Measurements from ENCODE around the gene OSBPL7.

Gene OSBPL7

DNA sequence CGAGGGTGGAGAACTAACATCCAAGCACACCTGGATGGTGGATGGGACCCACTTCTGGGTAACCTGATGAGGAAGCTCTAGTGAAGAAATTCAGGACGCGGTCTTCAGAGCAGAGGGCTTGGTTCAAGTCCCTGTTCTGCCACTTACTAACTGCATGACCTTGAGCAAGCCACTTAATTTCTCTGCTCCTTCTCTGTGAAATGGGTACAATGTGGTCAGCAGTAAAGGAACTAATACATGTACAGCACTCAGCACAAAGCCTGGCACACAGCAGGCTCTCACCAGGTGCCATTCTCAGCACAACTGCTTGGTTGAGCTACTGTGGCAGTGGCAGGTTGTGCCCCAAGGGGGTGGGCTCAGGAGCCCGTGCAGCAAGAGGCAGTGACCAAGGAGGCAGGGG, 1.9 kb upstream of the OSBPL7 start:
- no peak for DNase-seq (ENCODE audit: low read depth in 2 of 2)

DNA sequence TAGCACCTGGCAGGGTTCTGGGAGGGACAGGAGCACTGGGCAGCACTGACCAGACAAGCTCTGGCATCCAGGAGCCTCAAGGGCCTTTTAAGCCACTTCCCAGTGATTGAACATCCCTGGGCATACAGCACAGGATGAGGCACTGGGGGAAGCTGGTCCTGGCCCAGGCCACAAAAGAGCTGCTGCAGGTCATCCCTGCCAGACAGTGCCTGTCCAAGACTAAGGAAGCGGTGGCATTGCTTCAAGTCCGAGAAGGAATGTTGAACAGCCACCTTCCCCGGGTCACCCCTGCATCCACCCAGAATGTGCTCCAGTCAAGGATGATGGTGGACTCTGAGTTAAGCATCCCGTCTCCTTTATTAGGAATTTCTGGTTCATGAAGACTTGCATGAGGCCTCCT, 1.2 kb upstream of the OSBPL7 start:
- no peak for DNase-seq (ENCODE audit: low read depth in 2 of 2)

DNA sequence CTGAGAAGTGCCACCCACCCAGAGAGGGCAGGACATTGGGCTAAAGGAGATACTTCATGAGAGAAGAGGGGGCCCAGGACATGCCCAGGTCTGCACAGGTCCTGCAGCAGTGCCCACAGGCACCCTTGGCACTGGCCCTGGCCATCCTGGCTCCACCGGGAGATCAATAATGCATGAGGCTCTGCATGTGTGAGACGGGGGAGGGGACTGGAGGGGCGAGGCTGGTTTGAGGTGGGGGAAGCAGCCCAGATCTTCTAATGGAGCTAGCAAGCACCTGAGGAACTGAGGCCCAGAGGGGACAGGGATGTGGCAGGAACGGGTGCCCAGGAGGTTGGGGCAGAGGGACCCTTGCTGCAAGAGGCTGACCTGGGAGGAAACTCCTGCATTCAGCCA, 567 bp downstream of the OSBPL7 start:
- DNase-seq (ENCODE audit: low read depth in 2 of 2) = no peak

DNA sequence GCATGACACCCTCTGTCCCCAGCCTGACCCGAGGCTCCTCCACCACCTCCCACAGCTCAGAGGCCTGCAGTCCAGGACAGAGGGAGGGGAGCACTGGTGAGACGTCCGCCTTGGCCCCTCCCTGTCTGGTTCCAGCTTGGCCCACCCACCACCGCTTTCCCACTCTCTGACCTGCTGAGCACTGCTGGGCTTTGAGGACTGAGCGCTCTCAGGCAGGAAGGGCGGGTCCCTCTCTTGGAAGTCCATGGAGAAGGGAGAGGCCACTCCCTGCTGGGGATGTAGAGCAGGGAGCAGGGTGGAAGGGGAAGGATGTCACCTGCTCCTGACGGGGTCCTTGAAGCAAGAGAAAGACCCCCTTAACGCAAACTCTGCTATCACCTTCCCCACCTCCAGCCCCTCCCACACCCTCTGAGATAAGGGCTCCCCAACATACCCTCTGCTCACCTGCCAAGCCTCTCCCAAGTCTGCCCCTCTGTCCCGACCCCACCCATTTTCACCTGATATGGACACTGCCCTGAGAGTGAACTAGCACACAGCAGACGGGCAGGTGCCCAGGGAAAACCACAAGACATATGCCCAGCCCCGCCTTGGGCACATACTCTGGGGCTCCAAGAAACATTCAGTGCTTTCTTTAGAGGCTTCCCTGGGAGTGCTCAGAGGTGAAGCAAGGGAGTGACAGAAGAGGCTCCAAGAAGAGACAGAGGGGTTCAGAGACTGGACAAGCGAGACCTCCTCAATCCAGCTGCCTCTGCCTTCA, 1.4 kb downstream of the OSBPL7 start:
- DNase-seq (ENCODE audit: low read depth in 2 of 2) = no peak

DNA sequence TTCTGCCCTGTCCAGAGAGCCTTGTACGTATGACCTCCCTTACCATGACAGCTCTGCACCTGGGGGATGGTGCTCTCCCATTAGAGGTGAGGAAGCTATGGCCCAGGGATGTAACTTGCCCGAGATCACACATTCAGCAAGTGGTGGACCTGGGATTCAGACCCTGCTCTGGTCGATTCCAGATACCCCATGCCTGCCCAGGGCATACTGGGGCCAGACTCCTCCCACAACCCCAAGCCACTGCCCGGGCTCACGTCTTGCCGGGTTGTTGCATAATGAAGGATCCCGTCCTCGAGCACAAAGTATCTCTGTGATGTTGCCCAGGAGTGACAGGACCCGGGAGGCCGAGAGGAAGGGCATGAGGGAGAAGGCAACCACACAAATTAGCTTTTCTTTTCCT, 2.1 kb downstream of the OSBPL7 start:
- no peak for DNase-seq (ENCODE audit: low read depth in 2 of 2)

DNA sequence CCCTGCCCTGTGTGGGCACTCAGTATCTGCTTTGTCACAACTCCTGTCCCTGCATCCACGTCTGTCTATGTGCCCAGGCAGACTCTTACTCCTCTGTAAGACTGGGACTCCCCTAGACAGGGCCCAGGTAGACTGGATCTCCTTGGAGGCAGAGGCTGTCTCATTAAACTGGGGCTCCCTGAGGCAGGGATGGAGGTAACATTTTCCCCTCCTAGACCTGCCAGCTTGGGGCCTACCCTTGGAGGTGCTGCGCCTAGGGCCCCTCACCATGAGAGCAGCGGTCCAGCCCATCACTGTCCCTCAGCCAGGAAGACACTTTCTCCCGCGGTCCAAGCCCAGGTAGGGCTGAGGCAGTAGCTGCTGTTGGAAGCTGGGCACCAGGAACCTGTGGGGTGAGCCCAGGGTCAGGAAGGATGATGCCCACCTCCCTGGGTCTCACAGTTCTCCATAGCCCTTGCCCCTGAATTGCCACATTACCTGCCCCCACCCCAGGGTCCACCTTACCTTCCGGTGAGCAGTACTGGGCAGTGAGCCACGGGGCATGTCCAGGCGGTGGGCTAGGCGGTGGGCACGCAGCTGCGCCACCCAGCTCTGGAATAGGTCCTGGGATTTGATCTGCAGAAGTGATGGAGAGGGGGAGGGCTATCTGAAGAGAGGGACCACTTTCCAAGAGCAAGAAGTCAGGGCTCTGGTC, 3.4 kb downstream of the OSBPL7 start:
- no peak for DNase-seq (ENCODE audit: low read depth in 2 of 2)

DNA sequence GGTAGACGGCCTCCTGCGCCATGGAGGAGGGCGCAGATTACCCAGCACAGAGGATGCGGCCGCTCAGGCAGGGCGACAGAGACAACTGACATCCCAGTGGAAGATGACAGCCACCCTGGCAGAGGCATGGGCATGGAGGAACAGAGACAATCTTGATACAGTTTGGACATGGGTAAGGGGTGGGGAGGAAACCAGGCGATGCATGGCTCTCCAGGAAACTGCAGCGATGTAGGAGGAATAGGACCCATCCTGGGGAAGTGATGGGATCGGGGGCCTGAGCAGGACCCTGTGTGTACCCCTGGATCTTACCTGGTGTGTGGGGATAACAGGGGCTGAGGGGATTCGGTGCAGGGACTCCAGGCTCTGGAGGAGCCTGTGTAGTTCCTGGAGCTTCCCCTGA, 4.6 kb downstream of the OSBPL7 start:
- no peak for DNase-seq (ENCODE audit: low read depth in 2 of 2)

DNA sequence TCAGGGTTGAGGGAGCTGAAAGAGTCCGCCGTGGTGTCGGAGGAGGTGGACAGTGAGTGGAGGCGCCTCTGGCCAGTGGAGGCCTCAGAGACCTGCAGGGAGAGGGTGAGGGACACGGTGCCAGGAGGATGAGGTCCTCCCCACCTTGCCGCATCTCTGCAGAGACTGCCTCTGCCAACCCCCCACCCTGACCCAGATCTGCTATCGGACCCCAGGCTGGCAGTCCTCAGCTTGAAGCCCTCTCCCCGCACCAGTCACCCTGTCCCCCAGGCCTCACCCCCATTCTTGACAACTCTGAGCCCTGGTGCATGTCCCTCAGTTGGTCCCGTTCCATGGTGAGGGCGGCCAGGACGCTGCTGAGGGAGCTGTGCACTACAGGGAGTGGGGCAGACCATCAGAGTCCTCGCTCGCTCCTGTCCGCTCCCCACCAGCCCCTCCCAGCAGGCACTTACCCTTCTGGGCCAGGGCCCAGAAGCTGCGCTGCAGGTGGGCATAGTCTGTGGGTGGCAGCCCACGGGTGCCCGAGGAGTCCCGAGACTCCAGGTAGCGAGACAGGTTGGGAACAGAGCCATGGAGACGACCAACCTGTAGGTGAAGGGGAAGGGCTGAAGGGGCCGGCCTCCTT, 5.4 kb downstream of the OSBPL7 start:
- no peak for DNase-seq (ENCODE audit: low read depth in 2 of 2)

DNA sequence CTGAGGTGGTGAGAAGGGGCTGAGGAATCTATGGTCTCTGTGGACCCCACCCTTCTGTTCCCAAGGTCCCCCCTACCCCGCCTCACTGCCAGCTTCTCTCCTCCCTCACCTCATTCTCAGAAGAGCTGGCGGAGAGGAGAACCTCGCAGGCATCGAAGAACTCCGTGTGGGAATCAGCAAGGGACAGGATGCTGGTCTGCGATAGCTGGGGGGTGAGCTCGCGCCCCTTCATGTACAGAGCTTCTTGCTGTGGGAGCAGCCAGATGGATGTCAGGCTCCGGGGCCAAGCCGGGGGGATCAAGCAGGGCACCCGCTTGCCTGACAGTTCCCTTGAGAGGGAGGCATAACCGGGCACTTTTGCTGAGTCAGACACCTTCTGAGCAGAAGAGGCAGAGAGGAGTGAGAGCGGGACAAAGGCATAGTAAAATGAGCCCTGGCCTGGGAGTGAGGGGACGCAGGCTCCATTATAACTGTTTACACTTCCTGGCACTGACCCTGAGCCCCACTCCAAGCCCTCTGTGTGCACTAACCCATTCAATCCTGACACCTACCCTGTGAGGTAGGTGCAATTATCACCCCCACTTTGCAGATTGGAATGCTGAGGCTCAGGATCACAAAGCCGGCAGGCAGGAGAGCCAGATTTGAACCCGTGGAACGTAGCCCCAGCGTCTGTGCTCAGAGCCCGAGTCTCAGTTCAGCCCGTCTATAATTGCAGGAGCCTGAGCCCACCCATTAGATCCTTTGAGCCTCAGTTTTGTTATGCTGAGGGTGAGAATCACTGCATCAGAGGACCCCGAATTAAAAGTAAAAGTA, 6.3 kb downstream of the OSBPL7 start:
- no peak for DNase-seq (ENCODE audit: low read depth in 2 of 2)

DNA sequence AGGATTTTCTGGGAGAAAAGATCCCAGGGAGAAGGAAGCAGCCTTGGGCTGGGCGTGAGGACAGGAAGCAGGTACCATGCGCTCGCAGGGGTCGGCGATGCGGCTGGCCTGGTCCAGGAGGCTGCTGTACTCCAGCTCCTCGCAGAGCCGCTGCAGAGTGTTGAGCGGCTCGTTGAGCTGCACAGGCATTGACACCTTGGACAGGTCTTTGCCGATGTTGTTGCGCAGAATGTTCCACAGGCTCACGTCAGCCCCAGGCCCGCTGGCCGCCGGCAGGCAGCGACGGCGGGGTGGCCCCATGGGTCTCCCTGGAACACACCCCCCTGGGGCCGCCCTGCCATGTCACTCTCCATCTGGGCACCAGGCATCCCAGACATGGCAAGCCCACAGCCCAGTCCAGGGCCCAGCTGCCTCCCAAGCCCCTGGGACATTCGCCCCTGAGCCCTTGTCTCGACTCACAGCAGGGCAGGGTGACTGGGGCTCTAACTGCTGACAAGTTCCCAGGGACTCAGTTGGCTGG, 8.0 kb downstream of the OSBPL7 start:
- no peak for DNase-seq (ENCODE audit: low read depth in 2 of 2)

DNA sequence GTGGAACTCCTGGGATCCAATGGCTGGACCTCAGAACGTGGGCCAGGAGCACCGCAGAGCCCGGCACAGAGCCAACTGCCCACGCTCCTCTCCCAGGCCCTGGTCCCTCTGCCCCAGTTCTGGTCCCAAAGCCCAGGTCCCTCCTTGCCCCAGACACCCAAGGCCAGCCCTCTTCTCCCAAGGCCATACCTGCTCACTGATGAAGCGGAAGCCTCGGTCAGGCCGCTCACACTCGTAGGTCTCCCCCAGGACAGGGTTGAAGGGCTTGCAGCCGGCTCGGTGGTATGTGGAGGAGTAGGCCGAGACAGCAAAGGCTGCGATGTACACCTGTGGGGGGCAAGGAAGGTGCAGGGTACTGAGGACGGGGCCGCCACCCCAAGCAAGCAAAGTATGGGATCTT, 8.5 kb downstream of the OSBPL7 start:
- DNase-seq (ENCODE audit: low read depth in 2 of 2) = no peak

DNA sequence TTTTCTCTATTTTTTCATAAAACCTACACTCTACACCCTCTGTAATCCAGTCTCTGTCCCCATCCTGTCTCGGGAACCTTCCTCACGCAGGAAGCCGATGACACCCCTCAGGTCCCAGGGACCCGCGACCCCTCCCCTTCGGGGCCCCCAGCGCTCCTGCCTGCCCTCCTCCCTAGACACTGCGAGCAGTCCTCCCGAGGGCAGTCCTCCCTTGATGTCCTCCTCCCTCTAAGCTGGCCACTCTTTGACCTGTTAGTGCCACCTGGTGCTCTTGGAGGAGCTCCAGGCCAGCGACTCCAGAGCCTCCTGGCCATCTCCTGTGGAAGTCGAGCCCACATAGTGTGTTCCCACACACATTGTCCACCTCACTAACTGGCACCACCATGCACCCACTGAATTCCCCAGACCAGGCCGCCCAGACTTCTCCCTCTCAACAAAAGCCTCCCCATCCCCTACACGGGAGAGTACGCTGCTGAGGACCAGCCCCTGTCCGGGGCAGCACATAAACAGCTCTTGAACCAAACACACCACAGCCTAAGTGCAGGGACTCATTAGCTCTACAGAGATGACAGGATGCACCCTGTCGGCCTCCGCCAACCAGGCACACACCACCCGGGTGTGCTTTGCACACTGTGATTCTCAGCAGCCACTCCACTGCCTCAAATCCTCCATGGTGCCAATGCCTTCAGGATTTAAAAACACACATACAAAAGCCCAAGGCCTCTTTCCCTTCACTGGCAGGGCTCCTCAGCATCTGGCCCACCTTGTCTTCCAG, 9.3 kb downstream of the OSBPL7 start:
- no peak for DNase-seq (ENCODE audit: low read depth in 2 of 2)

DNA sequence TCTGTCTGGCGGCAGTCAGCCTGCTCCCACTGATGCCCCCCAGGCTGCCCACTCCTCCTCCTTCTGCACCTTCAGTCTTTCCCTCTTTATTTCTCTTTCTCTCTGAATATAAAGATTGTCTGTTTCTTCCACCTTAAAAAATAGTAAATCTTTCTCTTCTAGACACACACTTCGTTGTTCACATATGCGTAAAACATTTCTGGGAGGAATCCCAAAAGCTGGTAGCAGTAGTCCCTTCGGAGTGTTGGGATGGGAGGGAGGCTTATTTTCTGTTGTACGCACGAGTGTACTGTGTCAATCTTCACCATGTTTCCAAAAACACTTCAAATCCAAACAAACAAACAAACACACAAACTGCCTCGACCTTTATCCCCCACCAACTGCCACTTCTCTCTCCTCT, 9.9 kb downstream of the OSBPL7 start:
- no peak for DNase-seq (ENCODE audit: low read depth in 2 of 2)

DNA sequence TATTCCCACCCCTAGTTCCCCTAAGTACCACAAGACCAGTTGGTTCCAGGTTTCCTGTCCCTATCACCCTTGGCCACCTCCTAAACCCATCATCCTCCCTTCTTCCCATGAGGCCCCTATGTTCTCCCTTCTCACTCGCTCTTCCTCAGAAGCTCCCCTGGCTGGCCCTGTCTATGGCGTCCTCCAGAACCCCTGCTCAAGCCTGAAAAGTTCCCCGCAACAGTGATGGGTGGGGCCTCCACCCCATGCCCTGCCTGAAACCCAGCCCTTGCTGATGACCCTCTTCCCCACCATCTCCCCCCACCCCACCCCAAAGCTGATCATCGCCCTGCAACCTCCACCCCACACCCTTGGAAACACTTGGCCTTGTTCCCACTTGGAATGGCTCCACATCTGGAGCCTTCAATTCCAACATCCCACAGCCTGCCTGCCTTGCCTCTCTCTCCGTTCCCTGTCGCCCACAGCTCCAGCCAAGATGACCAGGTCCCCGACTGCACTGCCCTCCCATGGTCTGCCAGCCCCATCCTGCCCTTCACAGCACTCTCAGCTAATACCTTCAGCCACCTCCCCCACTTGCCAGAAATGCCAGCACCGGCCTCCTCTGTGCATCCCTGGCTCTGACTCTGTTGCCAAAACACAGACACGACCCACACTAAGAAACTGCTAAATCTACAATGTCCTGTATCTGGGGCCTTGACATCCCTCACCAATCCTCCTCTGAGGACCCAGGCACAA, 10.5 kb downstream of the OSBPL7 start:
- DNase-seq (ENCODE audit: low read depth in 2 of 2) = no peak

DNA sequence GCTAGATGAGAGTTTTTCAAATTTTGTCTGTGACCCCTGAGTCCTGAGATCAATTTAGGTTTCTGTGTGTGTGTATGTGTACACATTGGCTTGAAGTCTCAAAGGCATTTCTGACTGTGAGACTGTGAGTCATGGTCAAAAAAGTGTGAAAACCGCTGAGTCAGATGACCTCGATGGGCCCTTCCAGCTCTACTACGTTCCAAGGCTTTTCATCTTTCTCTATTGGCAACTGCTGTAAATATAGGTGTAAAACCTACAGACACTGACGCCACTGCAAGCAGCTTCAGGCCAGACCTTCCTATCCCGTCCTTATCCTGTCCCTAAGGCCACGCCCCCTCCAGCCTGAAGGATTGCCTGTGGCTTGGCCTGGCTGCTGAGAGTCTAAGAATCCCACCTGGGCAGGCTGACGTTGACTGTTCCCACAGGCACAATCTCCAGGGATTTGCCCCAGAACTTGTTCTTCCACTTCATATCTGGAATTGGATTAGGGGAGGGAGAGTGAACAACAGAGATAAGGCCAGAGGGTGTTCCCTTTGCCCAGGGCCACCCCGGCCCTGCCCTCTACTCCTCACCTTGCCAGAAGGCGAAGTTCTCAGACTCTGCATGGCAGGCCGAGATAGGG, 11.3 kb downstream of the OSBPL7 start:
- DNase-seq (ENCODE audit: low read depth in 2 of 2) = peak in 1 of 2 donors; percentile 14

DNA sequence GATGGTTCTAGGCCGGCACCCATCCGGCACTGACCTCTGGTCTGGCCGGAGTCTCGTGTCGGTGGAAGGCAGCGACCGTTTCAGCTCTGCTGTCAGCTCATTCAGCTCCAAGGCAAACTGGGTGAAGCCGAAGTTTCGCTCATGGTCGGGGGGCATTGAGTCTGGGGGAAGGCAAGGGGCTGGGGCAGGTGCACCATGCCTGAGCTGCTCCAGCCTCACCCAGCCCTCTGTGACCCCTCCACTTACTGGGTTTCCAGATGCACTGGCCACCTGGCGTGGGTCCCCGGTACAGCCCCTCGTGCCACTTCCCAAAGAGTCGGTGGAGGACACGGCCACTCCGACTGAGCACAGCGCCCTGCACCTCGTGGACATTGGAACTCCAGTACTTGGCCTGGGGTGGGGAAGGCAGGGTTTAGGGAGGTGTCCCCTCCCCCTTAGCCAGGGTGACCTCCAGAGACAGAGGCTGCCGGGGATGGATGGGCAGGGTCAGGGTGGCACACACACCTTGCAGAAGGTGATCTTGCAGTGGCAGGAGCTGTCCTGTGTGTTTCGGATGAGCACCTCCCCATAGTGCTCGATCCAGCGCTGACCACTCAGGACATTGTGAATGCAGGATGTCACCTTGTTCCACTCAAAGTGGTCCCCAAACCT, 12.6 kb downstream of the OSBPL7 start:
- DNase-seq (ENCODE audit: low read depth in 2 of 2) = no peak

DNA sequence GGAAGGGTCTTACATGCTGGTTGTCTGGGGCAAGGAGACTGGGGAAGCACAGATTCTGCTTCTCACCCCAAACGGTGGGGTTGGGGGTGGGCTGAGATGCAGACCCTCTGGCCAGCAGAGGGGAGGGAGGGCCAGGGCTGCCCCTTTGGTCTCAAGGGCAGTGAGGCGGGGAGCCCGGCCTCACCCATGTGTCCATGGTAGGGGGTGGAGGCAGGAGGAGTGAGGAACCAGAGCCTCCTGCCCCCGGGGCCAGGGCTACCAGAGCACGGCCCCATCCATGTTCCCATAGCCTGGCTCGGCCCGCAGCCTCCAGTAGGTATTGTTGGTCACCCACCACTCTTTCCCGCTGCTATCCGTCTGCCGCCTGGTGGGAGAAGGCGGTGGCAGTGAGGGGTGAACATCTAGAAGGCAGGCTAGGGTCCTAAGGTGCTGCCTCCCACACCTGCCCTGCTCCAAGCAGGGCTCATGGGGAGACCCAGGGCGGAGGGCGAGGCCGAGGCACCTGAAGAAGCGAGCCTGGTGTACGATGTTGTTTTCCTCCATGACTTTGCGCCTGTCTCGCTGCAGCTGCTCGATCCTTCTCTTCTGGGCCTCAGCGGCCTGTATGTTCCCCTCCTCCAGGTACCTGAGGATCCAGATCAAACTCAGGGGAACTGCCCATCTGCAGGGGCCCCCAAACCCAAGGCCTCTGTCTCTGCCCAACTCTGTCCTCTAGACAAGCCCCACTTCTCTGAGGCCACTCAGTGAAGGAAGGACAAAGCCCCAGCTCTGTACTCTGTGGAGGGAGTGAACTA, 13.4 kb downstream of the OSBPL7 start:
- no peak for DNase-seq (ENCODE audit: low read depth in 2 of 2)

DNA sequence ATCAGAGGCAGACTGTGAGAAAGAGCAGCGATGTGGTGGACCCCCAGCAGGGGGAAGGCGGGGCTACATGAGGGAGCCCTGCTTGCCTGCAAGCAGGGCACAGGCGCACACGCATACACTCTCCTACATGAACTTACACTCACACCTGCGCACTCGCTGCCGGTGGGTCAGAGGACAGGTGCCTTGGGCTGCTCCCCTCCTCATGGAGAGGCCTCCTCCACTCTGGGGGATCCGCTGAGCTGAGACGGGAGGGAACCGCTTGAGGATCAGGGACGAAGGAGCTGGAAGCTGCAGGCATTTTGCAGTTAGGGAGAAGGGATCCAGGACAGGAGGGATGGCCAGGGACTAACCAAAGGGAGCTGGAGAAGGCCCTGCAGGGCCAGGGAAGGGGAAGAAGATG, 14.2 kb downstream of the OSBPL7 start:
- no peak for DNase-seq (ENCODE audit: low read depth in 2 of 2)

DNA sequence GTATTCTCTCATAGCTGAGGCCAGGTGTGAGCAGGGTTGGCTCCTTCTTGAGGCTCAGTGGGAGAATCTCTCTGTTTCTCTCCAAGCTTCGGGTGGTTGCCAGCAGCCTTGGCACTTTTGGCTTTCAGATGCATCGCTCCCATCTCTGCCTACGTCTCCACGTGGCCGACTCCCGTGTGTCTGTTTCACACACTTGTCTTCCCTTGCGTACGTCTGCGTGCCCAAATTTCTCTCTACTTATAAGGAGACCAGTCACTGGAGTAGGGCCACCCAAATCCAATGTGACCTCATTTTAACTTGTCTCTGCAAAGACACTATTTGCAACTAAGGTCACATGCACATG, 14.7 kb downstream of the OSBPL7 start:
- no peak for DNase-seq (ENCODE audit: low read depth in 2 of 2)

Data from activated CD8-positive, alpha-beta memory T cell treated with anti-CD3 and anti-CD28 coated beads for 4 hours (primary cell).